ENCODE data around the gene ANKFN1.

- TF ChIP-seq POLR2A (IDR thresholded peaks at IDR 0.05) (no peak), CTCF (IDR thresholded peaks at IDR 0.05) (no peak), POLR2AphosphoS5 (IDR thresholded peaks at IDR 0.05) (no peak), EP300 (IDR thresholded peaks at IDR 0.05) (no peak)
Measured at GRCh38 chr17:56347639-56348038, 194.4 kb downstream of the ANKFN1 start.
